CD4-positive, alpha-beta T cell treated with Interleukin-17A for 1 hour (primary cell): ENCODE measurements around the gene PI4KA.

ENCODE experiments used
- DNase-seq: peaks from one replicate; pipeline ENCODE4 v3.0.0-alpha.2; 2020

The PI4KA gene

DNA sequence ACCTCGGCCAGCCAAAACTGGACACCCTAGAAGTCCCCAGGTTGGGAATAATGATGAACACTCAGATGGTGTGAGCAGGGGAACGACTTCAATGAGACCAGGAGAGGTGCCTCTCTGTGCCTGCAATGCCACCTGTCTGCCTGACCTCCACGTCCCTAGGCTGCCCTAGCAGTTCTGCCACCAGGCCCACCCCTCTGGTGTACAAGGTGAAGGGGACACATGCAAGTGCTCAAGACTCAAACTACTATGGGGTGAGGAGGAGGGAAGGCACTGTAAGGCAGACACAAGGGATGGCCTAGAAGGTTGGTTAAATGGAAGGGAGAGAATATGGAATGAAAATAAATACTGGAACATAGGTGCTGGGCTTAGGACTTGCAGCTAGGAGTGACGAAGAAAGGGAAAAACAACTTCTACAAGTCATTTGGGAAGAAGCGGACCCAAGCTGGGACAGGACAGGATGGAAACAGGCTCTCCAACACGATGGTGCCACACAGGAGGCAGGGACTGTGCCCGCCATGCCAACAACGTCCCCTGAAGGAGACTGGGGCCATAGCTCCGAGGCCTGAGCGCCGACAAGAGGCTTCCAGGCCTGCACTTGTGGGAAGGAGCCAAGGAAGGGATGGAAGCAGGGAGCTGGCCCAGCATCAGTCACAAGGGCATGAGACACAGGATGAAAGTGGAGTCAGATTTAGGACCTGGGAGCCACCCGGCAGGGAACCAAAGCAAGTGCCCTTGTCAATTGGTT, 66.2 kb downstream of the PI4KA start:
- no peak for DNase-seq

DNA sequence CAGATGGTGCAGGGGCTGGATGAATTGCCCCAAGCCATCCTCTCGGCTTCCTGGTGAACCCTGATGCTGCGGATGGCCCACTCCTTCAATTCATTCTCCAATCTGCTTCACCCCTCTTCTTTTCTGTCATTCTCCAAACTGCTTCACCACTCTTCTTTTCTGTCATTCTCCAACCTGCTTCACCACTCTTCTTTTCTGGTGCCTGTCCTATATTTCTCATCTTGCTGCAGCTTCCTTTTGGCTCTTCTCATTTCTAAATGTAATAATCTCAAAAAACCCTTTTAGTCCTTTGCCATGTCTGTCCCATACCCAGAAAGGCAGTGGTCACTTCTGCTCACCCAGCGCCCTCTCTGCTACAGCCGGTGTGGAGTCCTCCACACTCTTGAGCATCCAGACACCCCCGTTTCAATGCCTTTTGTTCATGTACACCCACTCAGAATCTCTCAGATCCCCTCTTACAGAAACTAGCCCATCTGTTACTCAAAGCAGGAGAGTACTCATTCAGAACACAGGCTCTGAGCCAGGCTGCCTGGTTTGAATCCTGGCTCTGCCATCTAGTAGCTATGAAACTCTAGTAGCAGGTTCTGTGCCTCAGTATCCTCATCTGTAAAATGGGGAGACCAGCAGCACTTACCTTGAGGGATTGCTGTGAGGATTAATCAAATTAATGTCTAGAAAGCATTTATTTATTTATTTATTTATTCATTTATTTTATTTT, 69.8 kb downstream of the PI4KA start:
- no peak for DNase-seq

DNA sequence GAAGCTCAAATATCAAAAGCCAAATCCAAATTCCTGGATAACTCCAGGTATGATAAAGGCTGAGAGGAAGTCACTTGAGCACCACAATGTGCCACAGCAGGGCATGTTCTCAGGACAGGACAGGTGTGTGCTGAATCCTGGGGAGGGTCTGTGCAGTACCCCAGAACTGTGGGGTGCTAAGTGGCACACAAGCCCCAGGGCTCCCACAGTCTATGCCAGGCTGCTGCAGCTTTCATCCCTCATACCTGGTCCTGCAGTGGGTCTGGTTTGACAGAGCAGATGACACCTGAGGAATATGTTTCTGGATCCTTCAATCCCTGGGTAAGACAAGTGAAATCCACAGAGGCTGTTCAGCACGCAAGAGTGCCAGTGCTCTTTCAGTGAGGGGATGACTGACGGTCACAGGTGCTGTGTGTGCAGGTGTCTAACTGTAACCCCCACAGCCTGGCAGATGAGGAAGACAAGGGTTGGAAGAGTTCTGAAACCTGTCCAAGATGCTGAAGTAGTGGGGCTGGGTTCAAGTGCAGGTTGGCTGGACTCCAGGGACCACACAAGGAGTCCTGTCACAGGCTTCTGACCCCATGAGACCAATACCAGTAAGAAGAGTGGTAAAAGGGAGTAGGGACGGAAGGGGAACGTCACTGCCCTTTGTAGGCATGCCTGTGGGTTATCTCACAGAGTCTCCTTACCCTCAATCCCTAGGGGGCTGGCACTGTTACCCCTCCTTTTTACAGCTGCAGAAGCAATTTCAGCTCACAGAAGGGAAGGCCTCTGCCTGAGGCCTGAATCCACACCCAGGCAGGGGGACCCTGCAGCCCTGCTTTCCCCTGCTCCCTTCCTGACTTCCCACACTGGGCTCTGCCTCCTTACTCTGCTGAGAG, 70.6 kb downstream of the PI4KA start:
- DNase-seq, result no peak

DNA sequence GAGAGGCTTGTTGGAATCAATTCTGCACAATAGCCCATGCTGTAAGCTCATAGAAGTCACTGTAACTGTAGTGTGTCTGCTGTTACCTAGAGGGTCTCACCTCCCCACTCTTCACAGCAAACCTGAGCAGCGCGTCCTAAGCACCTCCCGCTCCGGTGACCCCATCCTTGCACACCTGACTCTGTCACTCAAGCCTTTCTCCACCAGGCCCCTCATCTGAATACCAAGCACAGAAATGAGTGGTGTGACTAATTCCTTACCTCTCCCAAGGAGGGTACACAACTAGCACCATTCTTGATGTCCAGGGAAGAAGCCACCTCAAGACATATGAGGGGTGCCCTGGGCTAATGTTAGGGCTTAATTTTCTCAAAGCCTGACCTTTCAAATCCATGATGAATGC, 71.4 kb downstream of the PI4KA start:
- no peak for DNase-seq

DNA sequence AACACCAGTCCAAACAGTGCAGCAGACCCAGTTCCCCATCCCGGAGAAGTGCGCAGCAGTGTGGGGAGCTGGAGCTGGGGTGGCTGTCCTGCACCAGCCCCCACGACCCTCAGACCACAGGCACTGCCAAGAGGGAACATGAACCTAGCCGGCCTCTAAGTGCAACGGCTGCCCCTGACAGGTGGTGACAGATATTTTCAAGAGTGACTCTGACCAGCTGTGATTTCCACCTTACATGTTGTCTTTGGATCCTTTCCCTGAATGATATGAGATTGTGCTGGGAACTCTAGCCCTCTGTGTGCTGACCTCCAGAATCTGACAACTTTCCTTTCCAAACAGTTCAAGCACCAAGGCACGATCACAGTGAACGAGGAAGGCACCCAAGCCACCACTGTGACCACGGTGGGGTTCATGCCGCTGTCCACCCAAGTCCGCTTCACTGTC, 72.1 kb downstream of the PI4KA start:
- DNase-seq, result no peak

DNA sequence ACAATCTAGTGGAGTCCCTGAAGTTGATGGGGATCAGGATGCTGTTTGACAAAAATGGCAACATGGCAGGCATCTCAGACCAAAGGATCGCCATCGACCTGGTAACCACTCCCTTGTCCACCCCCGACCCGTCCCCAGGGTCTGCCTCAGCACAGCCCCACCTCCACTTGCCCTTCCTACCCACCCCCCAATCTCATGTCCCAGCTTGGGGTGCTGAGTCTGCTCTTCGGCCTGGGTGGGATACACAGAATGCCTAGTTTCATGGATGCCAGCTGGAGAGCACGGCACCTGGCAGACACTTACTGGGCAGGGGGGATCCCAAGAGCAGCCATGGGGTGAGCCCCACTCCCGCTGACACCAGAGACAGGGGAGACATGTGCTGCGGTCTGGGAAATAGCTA, 72.6 kb downstream of the PI4KA start:
- no peak for DNase-seq

DNA sequence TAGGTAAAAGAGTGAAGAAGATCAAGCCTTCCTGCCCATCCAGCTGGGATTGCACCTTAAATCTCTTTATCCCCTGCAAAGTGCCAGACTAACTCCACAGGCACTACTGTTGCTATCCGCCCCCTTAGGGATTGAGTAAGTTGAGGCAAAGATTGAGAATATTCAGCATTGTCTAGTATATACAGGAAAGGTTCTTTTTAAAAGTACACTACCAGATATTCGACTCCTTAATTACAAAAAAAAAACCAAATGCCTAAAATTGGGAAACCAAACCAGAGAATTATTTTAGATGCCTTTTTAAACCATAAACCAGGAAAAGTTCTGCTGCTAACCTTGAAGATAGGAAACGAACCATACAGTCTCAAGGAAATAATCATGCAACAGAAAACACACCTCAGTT, 73.2 kb downstream of the PI4KA start:
- no peak for DNase-seq

DNA sequence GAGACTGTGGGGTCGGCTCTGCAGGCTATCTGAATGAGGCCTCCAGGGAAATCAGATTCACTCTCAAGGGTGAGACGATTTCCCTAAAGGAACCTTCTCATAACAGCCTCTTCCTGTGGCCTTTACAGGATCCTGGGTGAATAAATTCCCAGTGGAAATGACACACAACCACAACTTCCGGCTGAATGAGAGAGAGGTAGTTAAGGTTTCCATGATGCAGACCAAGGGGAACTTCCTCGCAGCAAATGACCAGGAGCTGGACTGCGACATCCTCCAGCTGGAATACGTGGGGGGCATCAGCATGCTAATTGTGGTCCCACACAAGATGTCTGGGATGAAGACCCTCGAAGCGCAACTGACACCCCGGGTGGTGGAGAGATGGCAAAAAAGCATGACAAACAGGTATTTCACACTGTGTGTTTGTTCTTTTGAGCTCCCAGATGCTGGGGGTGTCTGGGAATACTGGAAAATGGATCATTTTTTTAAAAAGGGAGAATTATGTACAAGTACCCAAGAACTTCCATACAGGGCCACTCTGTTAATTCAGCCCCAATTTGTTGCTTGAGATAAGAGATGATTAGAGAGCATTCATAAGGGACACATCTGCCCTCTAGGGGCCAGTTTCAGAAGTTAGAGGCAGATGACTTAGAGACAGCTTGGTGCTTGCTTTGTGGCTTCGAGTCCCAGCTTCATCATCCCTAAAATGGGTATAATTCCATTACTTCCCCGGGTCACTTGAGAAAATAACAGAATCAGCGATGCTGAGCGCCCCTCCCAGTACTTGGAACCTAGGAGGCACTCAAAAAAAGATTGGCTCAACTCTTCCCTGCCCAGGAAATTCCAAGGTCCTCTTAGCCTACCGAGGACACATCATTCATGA, 74.5 kb downstream of the PI4KA start:
- peak; percentile 62 for DNase-seq

DNA sequence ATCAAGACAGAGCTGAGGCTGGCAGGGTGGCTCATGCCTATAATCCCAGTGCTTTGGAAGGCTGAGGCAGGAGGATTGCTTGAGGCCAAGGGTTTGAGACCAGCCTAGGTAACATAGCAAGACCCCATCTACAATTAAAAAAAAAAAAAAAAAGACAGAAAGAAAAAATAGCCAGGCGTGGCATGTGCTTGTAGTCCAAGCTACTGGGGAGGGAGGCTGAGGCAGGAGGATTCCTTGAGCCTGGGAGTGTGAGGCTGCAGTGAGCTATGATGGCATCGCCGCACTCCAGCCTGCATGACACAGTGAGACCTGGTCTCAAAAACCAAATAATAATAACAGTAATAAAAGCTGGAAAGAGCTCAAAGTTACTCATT, 75.3 kb downstream of the PI4KA start:
- DNase-seq, result no peak

DNA sequence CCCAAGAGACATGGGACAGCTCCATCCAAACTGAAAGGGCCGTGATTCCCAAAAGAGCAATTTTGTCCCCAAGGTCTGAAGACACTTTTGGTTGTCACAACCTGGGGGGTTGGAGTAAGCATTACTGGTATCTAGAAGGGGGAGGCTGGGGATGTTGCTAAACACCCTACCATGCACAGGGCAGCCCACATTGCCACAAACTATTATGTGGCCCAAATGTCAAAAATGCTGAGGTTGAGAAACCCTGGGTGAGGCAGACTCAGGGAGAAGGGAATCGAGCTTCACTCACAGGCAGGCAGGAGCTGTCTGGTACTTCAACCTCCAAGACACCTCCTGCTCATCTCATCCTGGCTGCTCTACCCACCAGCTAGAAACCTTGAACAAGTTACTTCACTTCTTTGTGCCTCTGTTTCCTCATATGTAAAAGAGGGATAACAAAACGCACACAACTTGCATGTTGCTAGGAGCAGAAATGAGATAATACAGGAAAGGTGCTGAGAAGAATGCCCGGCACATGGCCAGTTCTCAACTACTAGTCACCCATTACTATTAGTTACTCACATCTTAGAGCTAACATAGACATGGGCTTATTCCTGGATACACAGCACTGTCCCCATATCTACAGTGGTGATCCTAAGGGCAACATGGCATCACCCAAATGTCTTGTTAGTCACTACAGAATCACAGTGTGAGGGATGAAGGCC, 75.9 kb downstream of the PI4KA start:
- DNase-seq, result no peak

DNA sequence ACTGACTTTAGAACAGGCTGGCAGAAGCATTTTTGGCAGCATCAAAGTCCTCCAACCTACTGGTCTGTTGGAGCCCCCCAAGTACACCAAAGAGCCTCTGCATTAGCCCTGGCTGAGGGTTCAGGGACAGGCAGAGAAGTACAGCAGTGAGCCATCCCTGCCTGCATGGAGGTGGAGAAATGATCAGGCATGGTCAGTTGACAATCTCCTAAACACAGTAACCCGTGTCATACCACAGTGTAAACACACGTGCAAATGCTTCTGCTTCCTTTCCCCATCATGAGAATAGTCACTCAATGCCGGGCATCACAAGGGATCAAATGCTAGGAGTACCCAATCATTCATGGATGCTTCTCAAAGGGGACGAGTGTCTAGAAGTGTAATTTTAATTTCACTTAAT, 76.5 kb downstream of the PI4KA start:
- no peak for DNase-seq

DNA sequence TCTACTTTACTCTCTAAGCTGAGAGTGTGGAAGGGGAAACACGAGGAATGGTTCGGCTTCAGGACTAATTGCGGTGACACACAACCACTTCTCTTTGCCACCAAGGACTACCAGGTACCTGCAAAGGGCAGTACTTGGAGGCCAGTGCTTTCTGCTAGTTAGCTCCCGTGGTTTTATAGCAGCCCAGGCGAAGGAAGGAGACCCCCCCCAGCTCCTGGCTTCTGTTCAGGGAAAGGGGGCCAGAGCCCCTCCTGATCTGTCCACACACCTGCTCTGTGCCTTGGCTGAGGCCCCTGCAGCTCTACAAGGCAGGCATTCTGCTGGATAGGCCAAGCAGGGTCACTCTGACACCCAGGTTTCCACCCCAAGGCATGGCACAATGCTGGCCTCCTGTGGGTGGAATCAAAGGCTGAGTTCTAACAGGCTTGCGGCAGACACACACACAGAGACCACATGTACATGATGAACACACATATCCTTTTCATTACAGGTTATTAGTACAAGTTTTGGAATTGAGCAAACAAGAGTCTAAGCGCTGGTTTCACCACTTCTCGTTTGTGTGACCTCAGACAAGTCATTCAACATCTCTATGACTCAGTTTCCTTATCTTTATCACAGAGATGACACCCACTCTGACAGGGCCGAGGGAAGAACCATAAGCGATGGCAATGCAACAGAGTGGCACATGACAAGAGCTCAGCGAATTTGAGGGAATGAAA, 77.2 kb downstream of the PI4KA start:
- no peak for DNase-seq

DNA sequence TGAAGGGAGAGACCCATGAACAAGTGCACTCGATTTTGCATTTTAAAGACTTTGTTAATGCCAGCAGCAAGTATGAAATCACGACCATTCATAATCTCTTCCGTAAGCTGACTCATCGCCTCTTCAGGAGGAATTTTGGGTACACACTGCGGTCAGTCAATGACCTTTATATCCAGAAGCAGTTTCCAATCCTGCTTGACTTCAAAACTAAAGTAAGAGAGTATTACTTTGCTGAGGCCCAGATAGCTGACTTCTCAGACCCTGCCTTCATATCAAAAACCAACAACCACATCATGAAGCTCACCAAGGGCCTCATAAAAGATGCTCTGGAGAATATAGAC, 78.8 kb downstream of the PI4KA start:
- DNase-seq, result no peak

DNA sequence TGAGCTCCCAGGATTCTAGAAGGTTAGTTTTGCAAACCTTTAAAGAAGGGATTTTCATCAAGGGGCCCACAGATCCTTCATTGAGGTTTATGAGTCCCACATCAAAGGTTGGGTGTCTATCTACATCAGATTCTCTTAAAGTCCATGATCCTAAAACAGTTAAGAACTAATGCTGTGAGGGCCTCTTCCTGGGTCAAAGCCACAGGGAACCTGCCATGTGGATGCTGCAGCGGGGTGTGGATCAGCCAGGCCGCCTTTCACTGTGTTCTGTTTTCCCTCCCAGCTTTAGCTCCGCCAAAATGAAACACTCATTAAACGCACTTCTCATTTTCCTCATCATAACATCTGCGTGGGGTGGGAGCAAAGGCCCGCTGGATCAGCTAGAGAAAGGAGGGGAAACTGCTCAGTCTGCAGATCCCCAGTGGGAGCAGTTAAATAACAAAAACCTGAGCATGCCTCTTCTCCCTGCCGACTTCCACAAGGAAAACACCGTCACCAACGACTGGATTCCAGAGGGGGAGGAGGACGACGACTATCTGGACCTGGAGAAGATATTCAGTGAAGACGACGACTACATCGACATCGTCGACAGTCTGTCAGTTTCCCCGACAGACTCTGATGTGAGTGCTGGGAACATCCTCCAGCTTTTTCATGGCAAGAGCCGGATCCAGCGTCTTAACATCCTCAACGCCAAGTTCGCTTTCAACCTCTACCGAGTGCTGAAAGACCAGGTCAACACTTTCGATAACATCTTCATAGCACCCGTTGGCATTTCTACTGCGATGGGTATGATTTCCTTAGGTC, 79.4 kb downstream of the PI4KA start:
- no peak for DNase-seq

DNA sequence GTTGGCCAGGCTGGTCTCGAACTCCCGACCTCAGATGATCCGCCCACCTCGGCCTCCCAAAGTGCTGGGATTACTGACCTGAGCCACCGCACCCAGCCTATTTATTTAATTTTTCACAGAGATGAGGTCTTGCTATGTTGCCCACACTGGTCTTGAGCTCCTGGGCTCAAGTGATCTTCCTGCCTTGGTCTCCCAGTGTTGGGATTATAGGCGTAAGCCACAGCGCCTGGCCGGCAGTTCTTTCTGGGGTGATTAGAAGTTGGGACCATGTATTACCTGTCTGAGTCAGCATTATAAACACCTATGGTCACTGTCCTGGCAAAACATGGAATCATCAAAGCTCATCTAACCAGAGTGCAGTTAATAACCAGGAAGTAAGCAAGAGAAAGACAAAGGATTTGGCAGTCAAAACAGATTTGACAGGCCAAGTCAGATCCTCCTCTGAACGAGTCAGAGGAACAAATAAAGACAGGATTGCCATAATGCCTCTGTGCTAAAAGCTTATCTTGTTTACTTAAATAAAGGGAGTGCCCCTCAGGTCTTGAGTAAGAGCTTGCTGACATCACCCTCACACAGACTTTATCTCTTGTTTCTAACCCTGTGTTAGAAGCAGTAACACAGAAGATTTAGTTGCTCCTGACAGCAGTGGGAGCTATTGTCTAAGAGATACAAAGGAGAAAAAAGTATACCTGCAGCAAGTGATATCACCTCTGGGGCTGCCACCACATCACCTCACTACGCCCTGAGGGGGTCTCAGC, 81.0 kb downstream of the PI4KA start:
- DNase-seq, result no peak

DNA sequence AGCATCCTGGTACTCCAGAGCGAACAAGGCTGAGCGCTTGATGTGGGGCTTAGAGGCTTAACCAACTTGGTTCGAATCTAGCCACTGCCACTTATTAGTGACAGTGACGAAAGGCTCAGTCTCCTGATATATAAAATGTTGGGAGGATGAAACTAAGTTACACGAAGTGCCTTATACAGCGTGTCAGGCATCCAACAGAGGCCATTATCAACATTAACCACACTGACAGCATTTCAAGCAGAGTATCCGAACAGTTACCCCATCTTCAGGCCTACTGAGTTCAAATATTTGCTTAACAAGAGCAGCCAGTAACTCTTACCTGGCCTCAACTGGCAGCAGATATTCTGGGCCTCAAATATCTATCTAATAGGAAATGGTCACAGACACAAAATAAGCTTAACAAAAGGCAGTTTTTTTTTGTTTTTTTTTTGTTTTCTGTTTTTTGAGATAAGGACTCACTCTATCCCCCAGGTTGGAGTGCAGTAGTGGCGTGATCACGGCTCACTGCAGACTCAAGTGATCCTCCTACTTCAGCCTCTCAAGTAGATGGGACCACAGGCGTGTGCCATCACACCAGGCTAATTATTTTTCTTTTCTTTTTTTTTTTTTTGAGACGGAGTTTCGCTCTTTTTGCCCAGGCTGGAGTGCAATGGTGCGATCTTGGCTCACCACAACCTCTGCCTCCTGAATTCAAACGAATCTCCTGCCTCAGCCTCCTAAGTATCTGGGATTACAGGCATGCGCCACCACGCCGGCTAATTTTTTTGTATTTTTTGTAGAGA, 81.8 kb downstream of the PI4KA start:
- DNase-seq, result no peak

DNA sequence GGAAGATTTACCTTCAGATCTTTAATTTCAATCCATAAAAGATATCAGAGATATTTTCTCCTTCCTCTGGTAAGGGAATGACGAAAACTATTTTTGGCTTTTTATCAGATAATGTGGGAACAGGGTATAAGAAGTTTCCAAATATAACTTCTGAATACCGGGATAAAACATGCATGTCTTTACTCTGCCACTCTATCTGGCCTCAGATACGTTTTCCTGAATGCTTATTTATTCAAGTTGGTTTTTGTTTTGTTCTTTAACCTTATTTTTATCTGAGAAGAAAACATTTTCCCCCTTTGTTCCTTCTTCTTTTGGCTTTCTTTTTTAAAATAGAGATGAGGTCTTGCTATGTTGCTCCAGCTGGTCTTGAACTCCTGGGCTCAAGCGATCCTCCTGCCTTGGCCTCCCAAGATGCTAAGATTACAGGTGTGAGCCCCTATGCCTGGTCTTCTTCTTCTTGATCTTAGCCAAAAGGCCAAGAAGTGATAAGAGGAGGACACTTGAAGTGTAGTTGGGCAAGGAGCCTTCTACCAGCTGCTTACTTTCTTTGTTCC, 83.2 kb downstream of the PI4KA start:
- no peak for DNase-seq

DNA sequence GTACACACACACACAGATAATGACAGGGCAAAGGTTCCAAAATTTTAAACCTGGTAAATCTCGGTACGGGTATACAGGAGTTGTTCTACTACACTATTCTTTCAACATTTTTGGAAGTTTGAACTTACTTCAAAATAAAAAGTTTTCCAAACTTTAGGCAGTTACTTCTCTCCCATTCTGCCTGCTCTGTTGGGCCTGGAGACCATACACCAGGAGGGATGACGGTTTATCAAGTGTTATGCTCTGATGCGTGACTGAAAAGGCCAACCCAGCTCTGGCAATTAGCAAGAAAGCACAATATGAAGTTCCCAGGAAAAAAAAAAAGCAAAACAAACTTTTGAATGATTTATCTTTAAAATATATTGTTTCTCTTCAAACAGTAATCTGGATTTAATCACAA, 83.7 kb downstream of the PI4KA start:
- DNase-seq, result no peak

DNA sequence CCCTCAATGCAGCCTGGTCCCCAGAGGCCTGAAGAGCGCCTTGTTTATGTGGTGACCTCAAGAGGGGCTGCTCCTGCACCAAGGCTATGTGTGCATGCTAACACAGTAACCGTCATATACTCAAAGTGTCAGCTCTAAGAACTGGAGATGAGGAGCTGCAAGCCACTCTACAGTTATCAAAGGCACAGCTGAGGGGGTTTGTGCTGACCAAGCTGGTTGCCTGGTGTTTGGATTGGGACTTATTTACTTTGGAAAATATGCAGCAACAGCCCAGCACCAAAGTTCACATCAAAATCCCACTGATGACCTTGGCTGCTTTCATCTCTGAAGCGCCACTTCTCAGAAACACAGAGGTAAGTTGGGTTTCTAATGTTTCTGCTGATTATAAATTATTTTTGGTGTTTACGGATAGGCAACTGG, 84.8 kb downstream of the PI4KA start, which contains the start of gene SERPIND1:
Gene SERPIND1, plus strand, starts transcription at position 321 of the 420 bp plus-strand sequence. CDS start 5,200 bp downstream, outside the sequence.
- DNase-seq, result no peak
